SK-N-DZ (cell line): ENCODE results near the gene CEMIP.
A peak's percentile ranks its signal among the peaks of the same experiment; 100 is the strongest.

Experiments used
- DNase-seq: peaks from one replicate; pipeline ENCODE4 v3.0.0-alpha.2; 2015; ENCODE audit warnings: low spot score

The CEMIP gene

GRCh38 chr15:80885016-80885579 is 105.9 kb downstream of the CEMIP start:
- DNase-seq: no peak

GRCh38 chr15:80887148-80887547 is 108.0 kb downstream of the CEMIP start:
- DNase-seq: no peak

- no peak for DNase-seq
Measured at GRCh38 chr15:80888846-80889245, 109.7 kb downstream of the CEMIP start.

GRCh38 chr15:80890341-80891005 is 111.3 kb downstream of the CEMIP start:
- no peak for DNase-seq

- DNase-seq: no peak
Measured at GRCh38 chr15:80891006-80891405, 111.8 kb downstream of the CEMIP start.

- no peak for DNase-seq
Measured at GRCh38 chr15:80892414-80892813, 113.2 kb downstream of the CEMIP start.

- no peak for DNase-seq
Measured at GRCh38 chr15:80893777-80894176, 114.6 kb downstream of the CEMIP start.

GRCh38 chr15:80895091-80895490 is 115.9 kb downstream of the CEMIP start:
- no peak for DNase-seq

- no peak for DNase-seq
Measured at GRCh38 chr15:80895965-80896364, 116.8 kb downstream of the CEMIP start.

- no peak for DNase-seq
Measured at GRCh38 chr15:80898040-80898439, 118.9 kb downstream of the CEMIP start.

GRCh38 chr15:80902298-80902801 is 123.2 kb downstream of the CEMIP start:
- no peak for DNase-seq

GRCh38 chr15:80904998-80905397 is 125.8 kb downstream of the CEMIP start:
- DNase-seq: no peak

GRCh38 chr15:80906159-80906766 is 127.1 kb downstream of the CEMIP start:
- DNase-seq: peak; percentile 13

GRCh38 chr15:80911821-80912220 is 132.7 kb downstream of the CEMIP start:
- no peak for DNase-seq

GRCh38 chr15:80912673-80913072 is 133.5 kb downstream of the CEMIP start:
- no peak for DNase-seq

GRCh38 chr15:80913541-80913940 is 134.4 kb downstream of the CEMIP start:
- no peak for DNase-seq

- DNase-seq: no peak
Measured at GRCh38 chr15:80915472-80915871, 136.3 kb downstream of the CEMIP start.

GRCh38 chr15:80916056-80916455 is 136.9 kb downstream of the CEMIP start:
- DNase-seq: no peak

- DNase-seq: no peak
Measured at GRCh38 chr15:80918196-80918783, 139.1 kb downstream of the CEMIP start.

- DNase-seq: no peak
Measured at GRCh38 chr15:80920271-80920699, 141.1 kb downstream of the CEMIP start.

GRCh38 chr15:80921736-80922410 is 142.7 kb downstream of the CEMIP start:
- DNase-seq: no peak

- no peak for DNase-seq
Measured at GRCh38 chr15:80923668-80924067, 144.5 kb downstream of the CEMIP start.
